Muscle layer of duodenum (tissue), 2 donors: Measurements from ENCODE around the gene UPF1.

Experiments used
- H3K27ac ChIP-seq: one replicate; pipeline ENCODE4 v1.7.0; 2013; ENCODE audit warnings: mild to moderate bottlenecking, low read length
- H3K27me3 ChIP-seq: one replicate; pipeline ENCODE4 v1.7.0; 2013; ENCODE audit warnings: low read depth, mild to moderate bottlenecking, control low read depth, low read length
- H3K36me3 ChIP-seq, 2 donors: one replicate each; pipeline ENCODE4 v1.7.0; 2013; ENCODE audit warnings: low read length in 2 of 2, control low read depth in 1 of 2, mild to moderate bottlenecking in 1 of 2; ENCODE audit not compliant: insufficient read depth in 2 of 2, control insufficient read depth in 1 of 2
- H3K4me1 ChIP-seq, 2 donors: one replicate each; pipeline ENCODE4 v1.7.0; 2013; ENCODE audit warnings: low read length in 2 of 2, mild to moderate bottlenecking in 2 of 2, control low read depth in 1 of 2, moderate library complexity in 1 of 2; ENCODE audit not compliant: insufficient read depth in 2 of 2, control insufficient read depth in 1 of 2
- H3K4me3 ChIP-seq, 2 donors: one replicate each; pipeline ENCODE4 v1.7.0; 2013; ENCODE audit warnings: low read length in 2 of 2, low read depth in 1 of 2, mild to moderate bottlenecking in 1 of 2
- H3K9me3 ChIP-seq, 2 donors: one replicate each; pipeline ENCODE4 v1.7.0; 2013; ENCODE audit warnings: low read length in 2 of 2, control low read depth in 1 of 2, mild to moderate bottlenecking in 1 of 2; ENCODE audit not compliant: control insufficient read depth in 1 of 2
- donor health status: healthy.

Gene UPF1

DNA sequence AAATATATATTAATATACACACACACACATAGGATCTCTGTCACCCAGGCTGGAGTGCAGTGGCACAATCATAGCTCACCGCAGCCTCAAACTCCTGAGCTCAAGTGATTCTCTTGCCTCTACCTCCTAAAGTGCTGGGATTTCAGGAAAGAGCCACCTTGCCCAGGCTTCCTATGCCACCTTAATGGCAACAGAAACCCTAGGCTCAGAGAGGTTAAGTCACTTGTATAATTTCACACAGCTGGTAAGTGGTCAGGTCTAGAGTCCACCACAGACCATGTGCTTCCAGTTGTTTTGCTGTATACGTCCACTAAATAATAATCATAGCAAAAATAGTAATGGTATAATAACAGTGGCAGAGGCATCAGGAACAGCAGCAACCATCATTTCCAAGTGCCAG, 1.3 kb upstream of the UPF1 start:
- H3K4me1 ChIP-seq = peaks cover 11 to 25% of the 10 kb centered on the region in 2 donors
- H3K36me3 ChIP-seq = no peaks in the 10 kb centered on the region
- no peak overlapping the region for H3K27ac ChIP-seq
- peaks cover 0 to 9% of the 10 kb centered on the region in 2 donors for H3K9me3 ChIP-seq
- no peak overlapping the region for H3K4me3 ChIP-seq
- H3K27me3 ChIP-seq = no peaks in the 10 kb centered on the region

DNA sequence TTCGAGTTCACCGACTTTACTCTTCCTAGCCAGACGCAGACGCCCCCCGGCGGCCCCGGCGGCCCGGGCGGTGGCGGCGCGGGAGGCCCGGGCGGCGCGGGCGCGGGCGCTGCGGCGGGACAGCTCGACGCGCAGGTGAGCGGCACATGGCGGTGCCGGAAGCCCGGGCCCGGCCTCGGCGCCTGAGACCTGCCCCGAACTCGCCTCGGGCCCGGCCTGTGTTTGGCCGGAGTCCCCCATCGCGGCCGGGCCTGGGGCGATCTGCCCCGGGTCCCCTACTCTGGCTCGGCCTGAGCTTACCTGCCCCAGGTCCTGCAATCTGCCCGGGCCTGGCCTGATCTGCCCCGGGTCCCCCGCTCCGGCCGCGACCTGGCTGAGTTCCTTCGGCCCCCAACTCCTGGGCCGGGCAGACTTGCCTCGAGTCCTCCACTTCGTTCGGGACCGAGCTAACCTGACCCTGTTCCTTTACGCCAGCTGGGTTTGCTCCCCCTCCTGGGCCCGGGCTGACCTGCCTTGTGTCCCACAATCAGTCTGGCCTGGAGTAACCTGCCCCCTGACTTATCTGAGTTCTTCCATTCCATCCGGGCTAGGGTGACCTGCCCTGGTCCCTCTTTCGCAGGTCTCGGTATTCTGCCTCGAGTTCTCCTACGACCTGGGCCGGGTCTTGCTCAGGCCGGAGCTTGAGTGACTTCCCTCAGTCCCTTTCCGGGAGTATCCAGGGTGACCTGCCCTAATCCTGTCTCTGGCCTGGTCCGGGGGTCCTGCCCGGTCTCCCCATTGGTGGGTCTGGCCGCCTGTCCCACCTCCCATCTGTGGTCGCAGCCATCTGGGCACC, 764 bp downstream of the UPF1 start:
- peaks cover 0 to 5% of the 10 kb centered on the region in 2 donors for H3K36me3 ChIP-seq
- H3K27me3 ChIP-seq = no peaks in the 10 kb centered on the region
- H3K4me1 ChIP-seq = peaks cover 17 to 39% of the 10 kb centered on the region in 2 donors
- H3K4me3 ChIP-seq = peak overlapping the region; percentile 79 to 88
- peaks cover 0 to 2% of the 10 kb centered on the region in 2 donors for H3K9me3 ChIP-seq
- peak overlapping the region; percentile 81 for H3K27ac ChIP-seq

DNA sequence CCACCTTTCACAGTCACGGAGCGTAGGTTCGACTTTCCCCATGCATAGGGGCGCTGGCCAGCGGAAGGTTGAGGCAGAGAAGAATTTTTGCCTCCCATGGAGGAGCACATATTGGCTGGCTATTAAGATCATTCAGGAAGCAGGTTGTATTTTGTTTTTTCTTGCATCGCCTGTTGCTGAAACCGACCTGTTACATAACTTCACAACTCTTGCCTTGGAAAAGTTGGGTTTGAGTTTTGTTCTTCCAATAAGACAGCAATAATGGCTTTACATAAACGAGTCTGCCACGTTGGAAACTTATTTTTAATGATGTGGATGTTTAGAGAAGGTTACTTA, 1.4 kb downstream of the UPF1 start:
- peaks cover 17 to 43% of the 10 kb centered on the region in 2 donors for H3K4me1 ChIP-seq
- peaks cover 0 to 11% of the 10 kb centered on the region in 2 donors for H3K36me3 ChIP-seq
- peak overlapping the region; percentile 81 for H3K27ac ChIP-seq
- no peaks in the 10 kb centered on the region for H3K27me3 ChIP-seq
- H3K4me3 ChIP-seq = peak overlapping the region; percentile 79 to 88
- H3K9me3 ChIP-seq = no peaks in the 10 kb centered on the region

DNA sequence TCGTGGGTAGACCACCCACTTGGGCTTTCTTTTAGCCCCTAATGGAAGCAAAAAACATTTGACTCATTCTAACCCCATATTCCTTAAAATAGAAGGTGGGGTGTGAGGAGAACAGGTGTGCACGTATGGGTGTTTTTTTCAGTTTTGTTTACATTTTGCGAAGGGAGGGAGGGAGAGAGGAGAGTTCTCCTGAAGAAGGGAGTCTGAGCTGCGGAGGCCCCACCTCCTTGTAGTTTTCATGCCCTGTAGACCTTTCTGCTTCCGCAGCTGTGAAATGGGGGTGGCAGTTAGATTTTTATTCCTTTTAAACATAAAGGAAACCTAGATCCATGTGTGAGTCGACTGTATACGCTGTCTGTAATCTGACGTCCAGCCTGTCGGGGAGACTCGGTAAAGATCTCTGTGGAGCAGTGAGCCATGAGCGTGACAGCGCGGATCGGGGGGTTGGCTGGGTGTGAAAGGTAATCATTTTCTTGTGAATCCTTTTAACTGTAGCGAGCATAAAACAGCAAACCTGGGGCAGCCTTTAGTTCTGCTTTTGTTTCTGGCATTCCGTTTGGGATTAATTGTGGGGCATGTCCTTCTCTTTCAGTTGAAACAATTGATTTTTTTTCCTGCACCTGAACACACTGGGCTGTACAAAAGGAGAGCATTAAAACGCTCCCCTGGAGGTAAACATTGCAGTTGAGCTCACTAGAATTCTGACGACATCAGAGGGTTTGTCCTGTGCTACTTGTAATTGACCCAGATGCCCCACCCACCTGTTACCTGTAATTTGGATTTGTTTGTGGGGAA, 2.3 kb downstream of the UPF1 start:
- Histone ChIP-seq H3K4me1 (peaks cover 22 to 48% of the 10 kb centered on the region in 2 donors), H3K4me3 (peak overlapping the region; percentile 79 to 88), H3K27ac (peak overlapping the region; percentile 81), H3K36me3 (peaks cover 0 to 12% of the 10 kb centered on the region in 2 donors), H3K27me3 (no peaks in the 10 kb centered on the region), H3K9me3 (no peaks in the 10 kb centered on the region)

DNA sequence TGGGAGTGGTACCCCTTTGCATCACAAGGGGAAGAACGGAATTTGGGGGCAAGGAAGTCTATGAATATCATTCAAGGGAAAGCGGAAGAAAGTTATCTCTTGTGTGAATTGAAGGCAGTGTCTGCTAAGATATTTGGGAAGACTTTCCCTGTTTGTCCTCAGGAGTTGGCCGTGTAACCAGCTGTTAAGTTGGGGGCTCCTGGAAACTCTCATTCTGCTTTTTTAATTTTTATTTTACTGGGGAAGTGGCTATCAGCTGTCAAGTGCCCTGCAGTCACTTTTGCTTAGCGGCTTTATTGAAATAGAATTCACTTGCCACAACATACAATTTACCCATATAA, 2.9 kb downstream of the UPF1 start:
- Histone ChIP-seq H3K36me3 (peaks cover 0 to 12% of the 10 kb centered on the region in 2 donors), H3K4me3 (peak overlapping the region; percentile 79 to 88), H3K27me3 (no peaks in the 10 kb centered on the region), H3K4me1 (peaks cover 22 to 52% of the 10 kb centered on the region in 2 donors), H3K9me3 (no peaks in the 10 kb centered on the region), H3K27ac (peak overlapping the region; percentile 81)

DNA sequence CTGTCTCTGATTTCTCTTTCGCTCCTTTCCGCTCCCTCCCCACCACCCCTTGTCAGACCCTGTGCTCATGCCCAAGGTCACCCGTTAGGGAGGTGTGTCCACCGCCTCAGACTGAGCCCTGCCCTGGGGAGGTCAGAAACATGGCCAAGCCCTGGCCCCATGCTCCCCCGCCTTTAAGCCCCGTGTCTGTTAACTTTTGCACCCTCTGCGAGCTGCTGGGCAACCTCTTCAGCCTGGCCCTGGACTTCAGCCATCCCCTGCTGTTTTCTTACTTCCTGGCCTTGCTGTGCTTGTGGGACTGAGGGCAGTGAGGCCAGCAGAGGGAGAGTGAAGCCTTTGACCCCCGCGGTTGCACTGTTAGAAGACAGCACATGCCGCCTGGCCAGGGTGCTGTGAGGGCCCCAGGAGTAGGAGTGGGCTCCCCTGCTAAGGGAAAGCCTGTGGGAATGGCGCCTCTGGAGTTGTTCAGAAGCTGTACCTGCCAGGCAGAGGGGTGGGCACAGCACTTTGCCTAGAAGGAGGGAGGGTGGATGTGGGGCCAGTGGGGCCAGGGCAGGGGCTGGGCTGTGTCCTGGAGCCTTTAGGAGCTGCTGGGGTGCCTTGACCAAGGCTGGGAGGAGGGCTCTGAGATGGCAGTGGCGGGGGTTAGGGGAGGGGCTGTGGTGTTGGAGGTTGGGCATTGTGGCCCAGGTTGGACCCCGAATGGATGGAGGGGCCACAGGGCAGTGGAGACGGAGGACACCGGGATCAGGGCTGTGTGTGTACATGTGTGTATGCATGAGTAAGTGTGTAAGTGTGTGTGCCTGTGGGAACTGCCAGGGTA, 7.9 kb downstream of the UPF1 start:
- Histone ChIP-seq H3K27me3 (no peaks in the 10 kb centered on the region), H3K36me3 (peaks cover 0 to 12% of the 10 kb centered on the region in 2 donors), H3K4me1 (peaks cover 11 to 66% of the 10 kb centered on the region in 2 donors), H3K4me3 (no peak overlapping the region), H3K9me3 (no peaks in the 10 kb centered on the region), H3K27ac (no peak overlapping the region)

DNA sequence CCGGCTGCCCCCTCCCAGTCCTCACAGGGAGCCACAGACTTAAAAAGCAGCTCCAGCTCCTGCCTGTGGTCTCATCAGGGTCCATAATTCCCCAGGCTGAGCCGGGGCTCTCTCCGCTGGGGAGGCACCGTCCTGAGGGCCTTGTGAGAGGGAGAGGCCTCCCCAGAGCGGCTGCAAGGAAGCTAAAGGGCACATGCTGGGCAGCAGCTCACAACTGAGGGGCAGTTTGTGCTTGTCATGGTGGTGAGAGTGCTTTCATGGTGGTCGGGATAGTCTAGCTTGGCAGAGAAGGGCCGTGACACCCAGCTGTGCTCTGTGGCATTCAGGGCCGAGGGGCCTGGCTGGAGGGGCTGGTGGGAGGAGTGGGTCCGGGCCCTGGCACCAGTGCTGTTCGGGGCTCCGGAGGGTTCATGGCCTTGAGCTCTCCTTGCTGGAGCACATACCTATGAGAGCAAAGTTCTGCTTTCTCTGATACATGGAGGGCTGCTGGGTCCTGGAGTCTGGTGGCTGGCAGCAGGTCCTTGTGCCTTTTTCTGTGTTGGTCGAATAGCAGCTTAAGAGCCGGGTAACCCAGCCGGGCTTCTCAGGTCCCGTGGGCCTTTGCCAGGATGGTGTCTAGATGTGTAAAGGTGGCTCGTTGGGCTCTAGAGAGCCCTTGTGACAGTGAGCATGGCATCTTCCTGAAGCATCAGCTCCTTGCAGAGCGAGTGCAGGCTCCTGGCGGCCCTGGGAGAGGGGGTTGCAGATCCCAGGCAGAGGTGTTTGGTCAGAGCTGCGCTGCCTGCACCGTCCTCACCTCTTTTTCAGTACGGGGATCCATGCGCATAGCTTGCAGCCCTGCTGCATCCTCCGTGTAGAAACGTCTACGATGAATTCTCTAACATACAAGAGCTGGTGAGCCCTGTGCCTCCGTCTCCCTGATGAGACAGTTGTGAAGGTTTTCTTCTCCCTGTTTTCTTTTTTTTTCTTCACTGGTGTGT, 8.8 kb downstream of the UPF1 start:
- Histone ChIP-seq H3K27me3 (no peaks in the 10 kb centered on the region), H3K9me3 (no peaks in the 10 kb centered on the region), H3K27ac (no peak overlapping the region), H3K4me1 (peaks cover 11 to 62% of the 10 kb centered on the region in 2 donors), H3K4me3 (no peak overlapping the region), H3K36me3 (peaks cover 0 to 12% of the 10 kb centered on the region in 2 donors)

DNA sequence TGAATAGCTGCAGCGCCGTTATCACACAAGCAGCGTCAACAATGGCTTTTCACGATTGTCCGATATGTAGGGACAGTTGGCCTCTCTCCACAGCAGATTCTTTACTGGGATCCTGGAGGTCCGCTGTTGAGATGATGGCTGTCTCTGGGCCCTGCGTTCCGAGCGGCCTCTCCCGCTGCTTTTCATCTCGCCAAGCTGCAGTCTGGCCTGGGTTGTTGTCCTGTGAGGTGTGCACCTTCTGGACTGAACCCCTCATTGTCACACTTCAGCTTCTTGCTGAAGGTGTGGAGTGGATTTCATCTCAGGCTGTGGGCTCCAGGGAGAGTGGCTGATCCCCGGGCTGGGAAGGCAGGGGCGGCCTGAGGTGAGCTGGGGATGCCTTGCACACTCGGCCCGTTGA, 9.6 kb downstream of the UPF1 start:
- H3K27ac ChIP-seq = no peak overlapping the region
- peaks cover 4 to 55% of the 10 kb centered on the region in 2 donors for H3K4me1 ChIP-seq

DNA sequence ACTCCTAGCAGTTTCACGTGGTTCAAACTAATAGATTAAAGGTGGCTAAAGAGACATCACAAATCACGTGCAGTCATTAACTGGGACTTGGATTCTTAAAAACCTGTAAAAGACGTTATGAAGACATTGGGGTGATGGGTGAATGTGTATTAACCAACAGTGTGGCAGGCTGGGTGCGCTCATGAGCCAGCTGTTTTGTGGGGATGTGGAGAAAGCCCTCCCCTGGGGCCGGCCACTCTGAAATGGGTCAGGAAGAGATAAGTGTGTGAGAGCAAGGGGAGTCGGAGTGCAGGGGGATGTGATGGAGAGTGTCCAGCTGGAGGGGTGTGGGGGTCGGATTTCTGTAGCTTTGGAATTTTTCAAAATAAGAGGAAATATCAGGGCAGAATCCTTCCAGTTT, 10.4 kb downstream of the UPF1 start:
- Histone ChIP-seq H3K9me3 (no peaks in the 10 kb centered on the region), H3K27me3 (no peaks in the 10 kb centered on the region), H3K36me3 (peaks cover 0 to 10% of the 10 kb centered on the region in 2 donors), H3K4me1 (peaks cover 8 to 58% of the 10 kb centered on the region in 2 donors), H3K4me3 (no peak overlapping the region), H3K27ac (no peak overlapping the region)

More for the DNA sequence above, 9.6 kb downstream of the UPF1 start:
- Histone ChIP-seq H3K9me3 (no peaks in the 10 kb centered on the region), H3K4me3 (no peak overlapping the region), H3K27me3 (no peaks in the 10 kb centered on the region), H3K36me3 (peaks cover 0 to 12% of the 10 kb centered on the region in 2 donors)

DNA sequence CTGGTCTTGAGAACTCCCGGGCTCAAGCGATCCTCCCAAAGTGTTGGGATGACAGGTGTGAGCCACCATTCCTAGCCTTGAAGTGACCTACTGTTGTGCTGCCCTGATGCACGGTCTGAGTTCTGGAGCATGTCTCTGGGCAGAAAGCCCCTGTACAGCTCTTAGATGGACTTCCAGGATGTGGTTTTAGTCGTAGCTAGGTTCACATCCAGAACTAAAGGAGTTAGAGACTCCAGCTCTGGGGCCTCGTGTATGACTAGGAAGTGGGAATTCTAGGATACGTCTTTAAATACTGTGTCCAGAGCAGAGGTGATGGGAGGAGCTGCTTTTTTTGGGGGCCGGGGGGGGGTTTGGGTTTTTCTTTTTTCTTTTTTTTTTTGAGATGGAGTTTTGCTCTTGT, 12.2 kb downstream of the UPF1 start:
- H3K9me3 ChIP-seq = no peaks in the 10 kb centered on the region
- H3K27ac ChIP-seq = no peak overlapping the region
- no peaks in the 10 kb centered on the region for H3K27me3 ChIP-seq
- peaks cover 17 to 63% of the 10 kb centered on the region in 2 donors for H3K4me1 ChIP-seq
- peaks cover 0 to 10% of the 10 kb centered on the region in 2 donors for H3K36me3 ChIP-seq
- H3K4me3 ChIP-seq = no peak overlapping the region
